Gastroesophageal sphincter (tissue), 4 donors: ENCODE measurements around the gene LAMA4. TPM values are rescaled to one million over a fixed set of nuclear protein-coding genes. Genes with fewer than 3 reads are reported as not detected.

Source experiments
- small RNA-seq, 4 donors: library from RNA; depleted of rRNA; stranded (forward); fragments of <200 nt; gene quantifications; one replicate each; pipeline ENCODE3, GENCODE V24; 2016
- total RNA-seq, 4 donors: library from RNA; depleted of rRNA; stranded (reverse); fragments of >200 nt; gene quantifications; one replicate each; pipeline ENCODE4 v1.1.0, GENCODE V29; 2016

The LAMA4 gene
- total RNA-seq, 4 donors from 2014 or later = 240 to 305 (median 265) TPM

Small RNAs within 50 kb of the gene (small RNA-seq; reads per million reads assigned to genes)
- gene RNU6-1226P = 0 reads per million in 4 donors

Other genes starting within 250 kb of the LAMA4 start
- not detected for gene CCN6, start 200.5 kb downstream of the LAMA4 start, total RNA-seq
- gene TUBE1, start 167.1 kb downstream of the LAMA4 start, total RNA-seq = 10 to 100 TPM; 17.5 to 58.2 (median 31.6) TPM
- 10 to 100 TPM in 3 of 4 donors, 1 to 10 TPM in 1; 9.5 to 26.1 (median 13.8) TPM for gene FAM229B, start 167.0 kb downstream of the LAMA4 start, total RNA-seq
- not detected for gene RFPL4B, start 92.8 kb upstream of the LAMA4 start, total RNA-seq